A673 (cell line): ENCODE data around the gene CACNA1A. TPM values are rescaled to one million over a fixed set of nuclear protein-coding genes. Genes with fewer than 3 reads are reported as not detected.

Source experiments
- BruUV-seq: library from RNA; stranded (reverse); fragments of 400-500 nt; replicated peaks from 2 replicates; lab custom pipeline; 2021; lab: Mats Ljungman, UMichigan
- CTCF ChIA-PET: fragments of 300-600 bp; sonication (Branson Sonifier 250); formaldehyde crosslinking; loops from one replicate; lab custom pipeline; 2022; ENCODE audit warnings: antibody characterized with exemption; lab: Charles Lee
- POLR2A ChIA-PET: fragments of 300-600 bp; sonication (Branson Sonifier 250); formaldehyde crosslinking; loops from one replicate; lab custom pipeline; 2022; ENCODE audit warnings: antibody characterized with exemption; ENCODE audit not compliant: low non-redundant PET; lab: Charles Lee
- DNase-seq: peaks from one replicate; pipeline ENCODE4 v3.0.0-alpha.2; 2015; ENCODE audit warnings: low spot score
- H3K27ac ChIP-seq: fragments of 200-600 bp; sonication (generic); 2 replicates; pipeline ENCODE4 v1.5.1; 2016; ENCODE audit warnings: mixed run types, low read depth, mild to moderate bottlenecking, mixed read lengths, antibody characterized with exemption, low read length; ENCODE audit not compliant: poor library complexity, severe bottlenecking
- H3K27me3 ChIP-seq: fragments of 200-600 bp; sonication (generic); replicated peaks from 2 replicates; pipeline ENCODE4 v1.6.1; 2017; ENCODE audit warnings: mixed run types, low read depth, mild to moderate bottlenecking, mixed read lengths, antibody characterized with exemption, low read length; ENCODE audit not compliant: insufficient read depth, poor library complexity
- H3K36me3 ChIP-seq: fragments of 200-600 bp; sonication (generic); 2 replicates; pipeline ENCODE4 v1.6.1; 2016; ENCODE audit warnings: mixed run types, mild to moderate bottlenecking, mixed read lengths, antibody characterized with exemption, low read length; ENCODE audit not compliant: insufficient read depth, poor library complexity, severe bottlenecking
- H3K4me1 ChIP-seq: fragments of 200-600 bp; sonication (generic); 2 replicates; pipeline ENCODE4 v1.6.1; 2017; ENCODE audit warnings: mixed run types, mild to moderate bottlenecking, mixed read lengths, antibody characterized with exemption, low read length; ENCODE audit not compliant: insufficient read depth, poor library complexity, severe bottlenecking
- H3K4me3 ChIP-seq: fragments of 200-600 bp; sonication (generic); 2 replicates; pipeline ENCODE4 v1.5.1; 2016; ENCODE audit warnings: low read depth, mixed run types, mild to moderate bottlenecking, mixed read lengths, low read length; ENCODE audit not compliant: poor library complexity, severe bottlenecking
- H3K9me3 ChIP-seq: fragments of 200-600 bp; sonication (generic); 2 replicates; pipeline ENCODE4 v1.6.1; 2016; ENCODE audit warnings: mixed run types, low read depth, mild to moderate bottlenecking, mixed read lengths, antibody characterized with exemption, low read length; ENCODE audit not compliant: poor library complexity, severe bottlenecking
- EZH2 ChIP-seq: fragments of 200-600 bp; sonication (generic); IDR thresholded peaks from 2 replicates; pipeline ENCODE4 v1.6.1; 2017; ENCODE audit warnings: borderline replicate concordance, low read depth, mild to moderate bottlenecking, mixed read lengths, antibody characterized with exemption, low read length; ENCODE audit not compliant: poor library complexity, severe bottlenecking
- intact Hi-C: fragments of 100-400 bp; cut with micrococcal nuclease; formaldehyde crosslinking; loops from one replicate; pipeline ENCODE4 v1.10.0; 2022; ENCODE audit not compliant: unreplicated experiment
- total RNA-seq: library from RNA; stranded (reverse); gene quantifications from 2 replicates; pipeline ENCODE4 v1.2.3, GENCODE V29; 2021
- TF ChIP-seq, protein P1 (sequence below): fragments of 300-800, 200-600 bp; sonication (generic); conservative IDR thresholded peaks from 2 replicates; pipeline ENCODE4 v1.5.1; 2017; ENCODE audit warnings: low read depth, mild to moderate bottlenecking, antibody characterized with exemption, low read length, moderate library complexity, mixed read lengths

Gene CACNA1A
- total RNA-seq, 1 experiment from 2014 or later = 3.2 TPM

DNA sequence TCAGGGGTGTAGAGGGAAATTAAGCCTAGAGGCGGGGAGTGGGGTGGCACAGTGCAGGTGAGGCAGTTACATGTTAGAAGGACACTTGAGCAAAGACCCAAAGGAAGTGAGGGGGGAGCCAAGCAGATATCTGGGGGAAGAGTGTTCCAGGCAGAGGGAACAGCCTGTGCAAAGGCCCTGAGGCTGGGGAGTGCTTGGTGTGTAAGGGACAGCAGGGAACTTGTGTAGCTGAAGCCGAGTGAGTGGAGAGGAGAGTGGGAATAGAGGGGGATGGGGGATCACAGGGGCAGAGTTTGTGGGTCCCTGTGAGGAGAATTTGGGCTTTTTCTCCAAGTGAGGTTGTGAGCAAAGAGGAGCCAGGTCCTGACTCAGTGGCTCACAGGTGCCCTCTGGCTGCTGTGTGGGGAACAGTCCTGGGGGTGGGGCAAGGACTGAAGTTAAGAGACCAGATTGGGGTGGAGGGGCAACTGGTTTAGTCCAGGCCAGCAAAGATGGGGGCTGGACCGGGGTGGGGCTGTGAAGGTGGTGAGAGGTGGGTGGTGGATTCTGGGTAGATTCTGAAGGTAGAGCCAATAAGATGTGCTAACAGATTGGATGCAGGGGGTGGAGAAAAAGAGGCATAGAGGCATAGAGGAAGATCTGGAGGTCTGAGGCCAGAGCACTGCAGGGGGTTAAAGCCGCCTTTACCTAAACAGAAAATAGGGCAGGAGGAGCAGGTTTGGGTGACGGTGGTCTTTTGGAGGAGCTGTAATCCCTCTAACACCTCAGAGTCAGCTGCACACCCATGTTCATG, 75.3 kb downstream of the CACNA1A start:
- peak; percentile 62 for DNase-seq

GRCh38 chr19:13429563-13429962, 76.7 kb downstream of the CACNA1A start:
- no peaks in the 10 kb centered on the region for H3K27me3 ChIP-seq
- no peak overlapping the region for H3K27ac ChIP-seq
- no peak for TF ChIP-seq EZH2
- TF ChIP-seq, protein P1, sequence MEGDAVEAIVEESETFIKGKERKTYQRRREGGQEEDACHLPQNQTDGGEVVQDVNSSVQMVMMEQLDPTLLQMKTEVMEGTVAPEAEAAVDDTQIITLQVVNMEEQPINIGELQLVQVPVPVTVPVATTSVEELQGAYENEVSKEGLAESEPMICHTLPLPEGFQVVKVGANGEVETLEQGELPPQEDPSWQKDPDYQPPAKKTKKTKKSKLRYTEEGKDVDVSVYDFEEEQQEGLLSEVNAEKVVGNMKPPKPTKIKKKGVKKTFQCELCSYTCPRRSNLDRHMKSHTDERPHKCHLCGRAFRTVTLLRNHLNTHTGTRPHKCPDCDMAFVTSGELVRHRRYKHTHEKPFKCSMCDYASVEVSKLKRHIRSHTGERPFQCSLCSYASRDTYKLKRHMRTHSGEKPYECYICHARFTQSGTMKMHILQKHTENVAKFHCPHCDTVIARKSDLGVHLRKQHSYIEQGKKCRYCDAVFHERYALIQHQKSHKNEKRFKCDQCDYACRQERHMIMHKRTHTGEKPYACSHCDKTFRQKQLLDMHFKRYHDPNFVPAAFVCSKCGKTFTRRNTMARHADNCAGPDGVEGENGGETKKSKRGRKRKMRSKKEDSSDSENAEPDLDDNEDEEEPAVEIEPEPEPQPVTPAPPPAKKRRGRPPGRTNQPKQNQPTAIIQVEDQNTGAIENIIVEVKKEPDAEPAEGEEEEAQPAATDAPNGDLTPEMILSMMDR = no peak
- H3K4me3 ChIP-seq = no peak overlapping the region
- BruUV-seq = no TSS peak
- ChIA-PET CTCF (no interaction called here), POLR2A (no interaction called here)
- intact Hi-C loops = no loop called here
- H3K9me3 ChIP-seq = no peaks in the 10 kb centered on the region
- no peaks in the 10 kb centered on the region for H3K4me1 ChIP-seq
- H3K36me3 ChIP-seq = no peaks in the 10 kb centered on the region
- DNase-seq = no peak

More for the DNA sequence above, 75.3 kb downstream of the CACNA1A start:
- TF ChIP-seq, protein P1 = peak; percentile 72
- no peak for TF ChIP-seq EZH2
- Histone ChIP-seq H3K9me3 (no peaks in the 10 kb centered on the region), H3K36me3 (no peaks in the 10 kb centered on the region), H3K27ac (no peak overlapping the region), H3K4me1 (no peaks in the 10 kb centered on the region), H3K4me3 (no peak overlapping the region), H3K27me3 (no peaks in the 10 kb centered on the region)
- BruUV-seq = no TSS peak
- ChIA-PET CTCF (no interaction called here), POLR2A (no interaction called here)
- intact Hi-C loops = loop anchor here (1.0 to 10.0 kb wide), 3 partner anchors 65 to 456 kb away; no protein-coding TSS in a partner anchor

GRCh38 chr19:13428352-13428751, 77.9 kb downstream of the CACNA1A start:
- Histone ChIP-seq H3K36me3 (no peaks in the 10 kb centered on the region), H3K27ac (no peak overlapping the region), H3K27me3 (no peaks in the 10 kb centered on the region), H3K4me3 (no peak overlapping the region), H3K9me3 (no peaks in the 10 kb centered on the region), H3K4me1 (no peaks in the 10 kb centered on the region)
- ChIA-PET CTCF (interaction anchor here (0.7 kb wide), 1 partner anchor 70 kb away, joined by 5 read pairs; no protein-coding TSS in a partner anchor), POLR2A (no interaction called here)
- TF ChIP-seq, protein P1 = peak; percentile 69
- TF ChIP-seq EZH2 = no peak
- DNase-seq = peak; percentile 35
- intact Hi-C loops = no loop called here
- no TSS peak for BruUV-seq
